ENCODE data around the gene C3orf20.
"Not testable (repeated sequence)": the region's sequence is repeated elsewhere in the genome, so short reads cannot be mapped to it uniquely, and the experiment has no call there.

C3orf20 gene

GRCh38 chr3:14798231-14798630 is 123.3 kb downstream of the C3orf20 start:
- DNase-seq (ENCODE audit: low read depth) = no peak

GRCh38 chr3:14799146-14799545 is 124.2 kb downstream of the C3orf20 start:
- no peak for DNase-seq (ENCODE audit: low read depth)

GRCh38 chr3:14801031-14801430 is 126.1 kb downstream of the C3orf20 start:
- no peak for DNase-seq (ENCODE audit: low read depth)

- DNase-seq (ENCODE audit: low read depth) = no peak
These were observed 126.9 kb downstream of the C3orf20 start for GRCh38 chr3:14801668-14802380.

DNA sequence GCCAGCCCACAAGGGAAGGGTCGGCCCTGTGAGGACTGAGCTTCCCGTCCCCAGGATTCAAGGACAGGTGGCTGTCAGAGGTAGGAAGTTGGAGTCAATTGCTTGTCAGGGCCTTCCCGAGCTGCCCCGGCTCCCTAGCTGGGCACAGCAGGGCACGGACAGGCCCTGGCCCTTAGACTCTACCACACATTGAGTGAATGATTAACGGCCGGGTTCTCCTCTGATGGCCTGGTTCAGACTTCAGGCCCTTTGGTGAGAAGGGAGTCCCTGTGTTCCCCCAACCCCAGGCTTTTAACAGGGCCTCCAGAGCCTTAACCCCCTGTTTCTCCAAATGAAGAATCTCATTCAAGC is 127.4 kb downstream of the C3orf20 start:
- DNase-seq (ENCODE audit: low read depth) = no peak

- no peak for DNase-seq (ENCODE audit: low read depth)
These were observed 128.4 kb downstream of the C3orf20 start for GRCh38 chr3:14803101-14803980.

DNA sequence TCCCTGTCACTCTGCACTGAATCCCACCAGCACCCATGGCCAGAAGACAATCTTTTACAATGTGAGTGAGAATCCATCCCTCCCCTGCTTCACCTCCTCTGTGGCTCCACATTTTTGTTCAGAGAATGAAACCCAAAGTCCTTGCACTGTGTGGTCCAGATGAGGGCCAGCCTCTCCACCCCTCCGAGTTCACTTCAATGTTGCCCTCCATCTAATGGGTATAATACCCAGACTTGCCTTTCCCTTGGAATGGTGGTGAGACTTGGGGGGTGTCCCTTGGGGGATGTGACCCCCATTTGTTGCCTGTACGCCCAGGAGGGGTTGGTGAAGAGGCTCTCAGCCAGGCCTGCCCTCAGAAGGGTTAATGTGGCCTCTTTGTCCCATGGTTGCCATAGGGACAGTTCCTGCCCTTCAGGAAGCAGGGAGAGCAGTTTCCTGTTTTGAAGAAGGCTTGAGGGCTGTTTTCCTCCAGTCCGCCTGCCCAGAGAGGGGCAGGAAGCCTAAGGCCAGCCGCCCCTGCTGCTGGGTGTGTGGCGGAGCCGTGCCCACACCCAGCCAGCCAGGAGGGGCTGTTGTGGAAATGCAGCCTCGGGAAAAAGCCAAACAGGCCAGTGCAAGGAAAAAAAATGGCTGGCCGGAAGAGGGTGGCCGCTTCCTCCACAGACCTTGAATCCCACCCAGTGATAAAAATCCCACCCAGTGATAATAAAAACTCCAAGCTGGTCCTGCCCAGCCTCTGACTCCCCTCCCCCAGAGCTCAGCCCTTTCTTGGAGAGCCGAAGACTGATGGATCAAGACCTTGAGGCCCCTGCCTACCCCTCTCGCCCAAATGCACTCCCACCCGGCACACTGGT is 129.3 kb downstream of the C3orf20 start:
- DNase-seq (ENCODE audit: low read depth) = no peak

GRCh38 chr3:14804835-14805780 is 130.2 kb downstream of the C3orf20 start:
- DNase-seq (ENCODE audit: low read depth) = no peak

- no peak for DNase-seq (ENCODE audit: low read depth)
These were observed 131.1 kb downstream of the C3orf20 start for GRCh38 chr3:14805961-14806537.

DNA sequence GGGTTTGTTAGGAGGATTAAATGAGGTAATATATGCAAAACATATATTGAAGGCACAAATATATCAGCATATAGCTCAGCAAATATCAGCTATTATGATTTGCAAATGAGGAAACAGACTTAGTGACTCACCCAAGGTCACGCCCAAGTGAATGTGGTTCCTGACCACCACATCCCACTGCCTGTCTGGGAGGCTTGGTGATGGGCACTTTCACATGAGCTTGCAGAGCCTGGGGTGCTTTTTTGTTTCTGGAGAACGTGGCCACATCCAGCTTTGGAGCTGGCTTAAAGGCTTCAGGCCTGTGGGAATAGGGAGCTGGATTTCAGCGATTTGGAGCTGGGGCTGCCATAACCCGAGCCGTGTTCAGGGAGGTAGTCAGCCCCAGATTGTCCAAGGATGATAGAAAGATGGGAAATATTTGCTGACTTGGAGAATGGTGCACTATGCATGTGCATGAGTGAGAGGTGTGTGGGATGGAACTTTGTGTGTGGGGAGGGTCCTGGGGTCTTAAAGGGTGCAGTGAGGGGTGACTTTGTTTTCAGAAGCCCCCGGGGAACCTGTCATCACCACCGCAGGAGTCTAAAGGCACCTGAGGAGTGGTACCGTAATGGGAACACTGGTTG is 131.8 kb downstream of the C3orf20 start:
- DNase-seq (ENCODE audit: low read depth) = no peak

DNA sequence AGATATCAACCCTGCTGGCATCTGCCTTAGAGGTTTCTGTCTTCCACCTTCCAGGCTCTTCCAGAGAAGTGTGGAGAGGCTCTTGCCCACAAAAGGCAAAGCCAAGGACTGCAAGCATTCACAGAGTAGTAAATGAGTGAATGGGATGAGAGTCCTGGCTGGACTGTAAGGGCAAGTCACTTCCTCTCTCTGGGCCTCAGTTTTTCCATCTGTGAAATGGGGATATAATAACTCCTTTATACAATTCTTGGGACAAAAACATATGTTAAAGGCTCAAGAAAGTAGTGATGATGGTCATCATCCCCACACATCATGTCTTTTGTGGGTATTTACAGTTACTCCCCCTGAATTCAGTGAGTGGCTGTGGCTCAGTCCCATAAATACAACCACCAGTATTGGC is 133.1 kb downstream of the C3orf20 start:
- no peak for DNase-seq (ENCODE audit: low read depth)

GRCh38 chr3:14808502-14809266 is 133.7 kb downstream of the C3orf20 start:
- no peak for DNase-seq (ENCODE audit: low read depth)

DNA sequence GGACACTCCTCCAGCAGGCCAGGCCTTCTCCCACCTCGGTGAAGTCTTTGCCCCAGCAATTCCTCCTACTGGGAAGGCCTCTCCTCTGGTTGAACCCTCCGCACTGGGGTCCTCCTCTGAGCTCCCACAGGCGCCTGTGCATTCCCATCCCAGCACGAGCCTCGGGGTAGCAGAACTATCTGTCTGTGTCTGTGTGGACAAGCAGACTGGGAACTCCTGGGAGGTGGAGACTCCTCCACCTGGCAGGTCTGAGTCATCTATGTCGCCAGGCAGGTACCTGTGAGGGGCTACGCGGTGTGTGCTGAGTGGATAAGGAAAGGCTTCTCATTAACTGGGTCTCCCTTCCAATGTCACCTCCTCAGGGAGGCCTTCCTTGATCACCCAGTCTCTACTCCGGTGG is 134.7 kb downstream of the C3orf20 start:
- DNase-seq (ENCODE audit: low read depth) = not testable (repeated sequence)

DNA sequence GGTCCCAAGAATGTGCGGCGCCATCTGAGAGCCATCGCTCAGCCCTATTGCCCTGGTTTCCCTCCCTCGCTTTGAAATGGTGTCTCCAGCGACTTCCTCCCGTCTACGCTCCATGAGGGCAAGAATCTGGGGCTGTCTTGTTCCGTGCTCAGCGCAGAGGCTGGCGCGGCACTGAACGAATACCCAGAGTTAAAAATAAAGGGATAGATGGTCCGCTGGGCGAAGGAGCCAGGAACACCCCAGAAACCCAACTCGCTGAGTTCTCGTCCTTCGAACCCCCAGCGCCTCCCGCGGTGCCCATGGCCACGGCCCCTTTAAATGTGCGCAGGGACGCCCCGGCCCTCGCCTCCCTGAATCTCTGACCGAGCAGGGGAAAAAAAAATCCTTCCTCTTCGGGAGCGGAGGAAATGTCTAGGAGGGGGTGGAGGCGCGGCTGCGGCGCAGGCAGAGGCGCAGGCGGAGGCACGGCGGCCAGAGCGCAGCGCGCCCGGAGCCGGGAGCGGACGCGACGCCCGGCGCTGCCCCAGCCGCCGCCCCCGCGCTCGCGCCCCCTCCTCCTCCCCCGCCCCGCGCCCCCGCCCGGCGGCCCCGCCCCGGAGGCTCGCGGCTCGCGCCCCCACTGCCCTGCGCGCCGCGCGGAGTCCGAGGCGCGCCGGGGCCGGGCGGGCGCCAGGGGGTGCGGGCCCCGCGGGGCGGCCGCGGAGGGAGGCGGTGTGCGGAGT is 135.3 kb downstream of the C3orf20 start:
- DNase-seq (ENCODE audit: low read depth) = no peak

GRCh38 chr3:14810801-14811661 is 136.1 kb downstream of the C3orf20 start:
- no peak for DNase-seq (ENCODE audit: low read depth)

- no peak for DNase-seq (ENCODE audit: low read depth)
These were observed 136.7 kb downstream of the C3orf20 start for GRCh38 chr3:14811684-14812083.

GRCh38 chr3:14812196-14812790 is 137.4 kb downstream of the C3orf20 start:
- no peak for DNase-seq (ENCODE audit: low read depth)

DNA sequence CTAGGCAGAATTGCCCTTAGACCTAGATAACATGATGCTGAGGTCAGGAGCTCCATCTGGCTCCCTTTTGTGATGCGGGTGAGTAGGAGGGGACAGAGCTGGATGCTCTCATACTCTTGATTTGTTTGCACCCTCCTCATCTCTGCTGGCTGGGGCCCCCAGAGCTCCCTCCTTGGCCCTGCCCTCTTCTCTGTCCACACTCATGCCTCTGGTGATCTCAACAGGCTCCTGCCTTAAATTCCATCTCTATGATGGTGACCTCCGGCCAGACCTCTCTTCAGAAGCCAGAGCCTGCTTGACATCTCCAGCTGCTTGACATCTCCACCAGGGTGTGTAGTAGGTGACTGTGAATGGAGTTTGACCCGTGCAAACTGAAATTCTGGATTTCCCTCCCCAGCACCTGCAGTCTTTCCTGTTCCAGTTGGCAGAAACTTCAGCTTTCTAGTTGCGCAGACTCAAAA is 139.5 kb downstream of the C3orf20 start:
- DNase-seq (ENCODE audit: low read depth) = no peak
